Pancreas (tissue), 10 donors: ENCODE measurements around the gene SEMA5A. TPM values are rescaled to one million over a fixed set of nuclear protein-coding genes. Genes with fewer than 3 reads are reported as not detected.

Experiments
- ATAC-seq, 4 donors: fragments of 200-7000 bp; cut with Tn5 transposase; one replicate each; pipeline versions ENCODE4 v1.8.0 to v1.9.1; 2020; ENCODE audit warnings: mild to moderate bottlenecking in 4 of 4, moderate library complexity in 4 of 4
- DNase-seq, 6 donors: peaks; one replicate each; pipeline ENCODE4 v3.0.0-alpha.2; 2020
- FAIRE-seq: peaks from 2 replicates; lab custom pipeline; 2012; peaks lifted over from hg19 to GRCh38; lab: Jason Lieb, UNC
- H3K27ac ChIP-seq, 4 donors: fragments of 200-600 bp; sonication (generic); 1 replicate in 3 of 4; 2 replicates in 1 of 4; pipeline versions ENCODE4 v1.5.0 to v1.8.0; 2020
- H3K27me3 ChIP-seq, 4 donors: fragments of 200-600 bp; one replicate each; pipeline ENCODE4 v1.8.0; 2021
- H3K36me3 ChIP-seq, 3 donors: fragments of 200-600 bp; sonication (generic) in 1 of 3; one replicate each; pipeline versions ENCODE4 v1.5.0 to v1.8.0; 2020 to 2021
- H3K4me1 ChIP-seq, 3 donors: fragments of 200-600 bp; one replicate each; pipeline ENCODE4 v1.8.0; 2021
- H3K4me3 ChIP-seq, 4 donors: fragments of 200-600 bp; sonication (generic) in 2 of 4; one replicate each; pipeline versions ENCODE4 v1.5.0 to v1.8.0; 2020 to 2021
- H3K9me3 ChIP-seq, 4 donors: fragments of 200-600 bp; one replicate each; pipeline ENCODE4 v1.8.0; 2021
- WGBS, 2 donors: extraction: QIAGEN DNeasy Blood & Tissue Kit; methylation state at CpG; one replicate each; pipeline ENCODE4 v1.1.7; 2013; 5-methylcytosine and 5-hydroxymethylcytosine counted together
- intact Hi-C, 3 donors: fragments of 100-400 bp; cut with DNase I; formaldehyde crosslinking; loops; one replicate each; pipeline versions ENCODE4 v1.11.1 to v1.14.2; 2022
- polyA plus RNA-seq, 2 donors: library from polyadenylated mRNA; stranded (reverse); fragments of 200-250 nt; gene quantifications; one replicate each; pipeline ENCODE4 v1.2.3, GENCODE V29; 2013
- total RNA-seq, 6 donors: library from RNA; stranded (reverse); fragmentation: NEBNext Ultra II Directional in 4 of 6; extraction: Animal tissue kit (Norgen Biotek cat#: 25700) in 4 of 6; gene quantifications; one replicate each; pipeline versions ENCODE4 v1.2.1 to v1.2.4, GENCODE V29; 2021 to 2023
- TF ChIP-seq, protein P1 (sequence below), 4 donors: fragments of 200-600 bp; sonication (generic) in 3 of 4; IDR thresholded peaks; one replicate each; pipeline versions ENCODE4 v1.5.0 to v1.8.0; 2021; ENCODE audit warnings: antibody characterized with exemption in 4 of 4
- donor health status: healthy with polysubstance abuse.
- donor health status: DM: no; HTN: no; CAD: no; lungs with moderate emphysema.
- donor health status: DM: no; HTN: no; CAD: no.
- donor health status: control.
- donor health status: control.
- donor health status: Bipolar disorder and iron deficiency.
- donor health status: DM: yes; HTN: yes; CAD: no.
- donor health status: DM: no; HTN: no; CAD: no.
- donor health status: DM: no; HTN: no; CAD: no.
- donor health status: DM: yes; HTN: yes; CAD: no.

Gene SEMA5A
- total and polyA plus RNA-seq, 8 donors: 0.91 to 14.0 (median 6.4) TPM

GRCh38 chr5:9034649-9035048 lies 511.2 kb downstream of the SEMA5A start:
- intact Hi-C loops: no loop called here
- Histone ChIP-seq H3K4me1 (no peaks in the 10 kb centered on the region), H3K4me3 (no peak overlapping the region), H3K27ac (no peak overlapping the region), H3K36me3 (no peaks in the 10 kb centered on the region), H3K9me3 (no peaks in the 10 kb centered on the region), H3K27me3 (no peaks in the 10 kb centered on the region)
- 90 to 95% methylated on average over 1 of the region's 1 CpG for WGBS, 2 donors
- FAIRE-seq (no peak), ATAC-seq (peak in 1 of 4 donors; percentile 45), DNase-seq (no peak)
- TF ChIP-seq, protein P1, sequence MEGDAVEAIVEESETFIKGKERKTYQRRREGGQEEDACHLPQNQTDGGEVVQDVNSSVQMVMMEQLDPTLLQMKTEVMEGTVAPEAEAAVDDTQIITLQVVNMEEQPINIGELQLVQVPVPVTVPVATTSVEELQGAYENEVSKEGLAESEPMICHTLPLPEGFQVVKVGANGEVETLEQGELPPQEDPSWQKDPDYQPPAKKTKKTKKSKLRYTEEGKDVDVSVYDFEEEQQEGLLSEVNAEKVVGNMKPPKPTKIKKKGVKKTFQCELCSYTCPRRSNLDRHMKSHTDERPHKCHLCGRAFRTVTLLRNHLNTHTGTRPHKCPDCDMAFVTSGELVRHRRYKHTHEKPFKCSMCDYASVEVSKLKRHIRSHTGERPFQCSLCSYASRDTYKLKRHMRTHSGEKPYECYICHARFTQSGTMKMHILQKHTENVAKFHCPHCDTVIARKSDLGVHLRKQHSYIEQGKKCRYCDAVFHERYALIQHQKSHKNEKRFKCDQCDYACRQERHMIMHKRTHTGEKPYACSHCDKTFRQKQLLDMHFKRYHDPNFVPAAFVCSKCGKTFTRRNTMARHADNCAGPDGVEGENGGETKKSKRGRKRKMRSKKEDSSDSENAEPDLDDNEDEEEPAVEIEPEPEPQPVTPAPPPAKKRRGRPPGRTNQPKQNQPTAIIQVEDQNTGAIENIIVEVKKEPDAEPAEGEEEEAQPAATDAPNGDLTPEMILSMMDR (IDR thresholded peaks at IDR 0.05): no peak

GRCh38 chr5:9033524-9033923 lies 512.4 kb downstream of the SEMA5A start:
- 73 to 80% methylated on average over 1 of the region's 1 CpG for WGBS, 2 donors
- no peak for DNase-seq
- H3K27me3 ChIP-seq: no peaks in the 10 kb centered on the region
- H3K9me3 ChIP-seq: no peaks in the 10 kb centered on the region
- H3K4me3 ChIP-seq: no peak overlapping the region
- no peak for FAIRE-seq
- no peak for ATAC-seq
- TF ChIP-seq, protein P1 (IDR thresholded peaks at IDR 0.05): no peak
- intact Hi-C loops: no loop called here
- no peaks in the 10 kb centered on the region for H3K4me1 ChIP-seq
- no peaks in the 10 kb centered on the region for H3K36me3 ChIP-seq
- H3K27ac ChIP-seq: no peak overlapping the region

- Histone ChIP-seq H3K27me3 (no peaks in the 10 kb centered on the region), H3K4me3 (no peak overlapping the region), H3K4me1 (no peaks in the 10 kb centered on the region), H3K36me3 (no peaks in the 10 kb centered on the region), H3K27ac (no peak overlapping the region), H3K9me3 (no peaks in the 10 kb centered on the region)
- TF ChIP-seq, protein P1 (IDR thresholded peaks at IDR 0.05): no peak
- intact Hi-C loops: no loop called here
- DNase-seq (no peak), FAIRE-seq (no peak), ATAC-seq (no peak)
Observed at GRCh38 chr5:9025942-9026341, 519.9 kb downstream of the SEMA5A start.

DNA sequence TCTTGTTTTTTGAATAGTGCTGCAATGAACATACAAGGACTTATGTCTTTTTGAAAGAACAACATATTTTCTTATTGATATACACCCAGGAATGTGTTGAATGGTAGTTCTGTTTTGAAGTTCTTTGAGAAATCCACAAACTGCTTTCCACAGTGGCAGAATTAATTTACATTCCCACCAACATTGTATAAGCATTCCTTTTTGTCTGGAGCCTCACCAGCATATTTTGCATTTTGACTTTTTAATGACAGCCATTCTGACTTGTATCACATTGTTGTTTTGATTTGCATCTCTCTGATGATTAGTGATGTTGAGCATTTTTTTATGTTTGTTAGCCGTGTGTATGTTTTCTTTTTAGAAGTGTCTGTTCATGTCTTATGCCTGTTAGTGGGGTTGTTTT lies 524.9 kb downstream of the SEMA5A start:
- Histone ChIP-seq H3K36me3 (no peaks in the 10 kb centered on the region), H3K4me3 (no peak overlapping the region), H3K9me3 (no peaks in the 10 kb centered on the region), H3K27ac (no peak overlapping the region), H3K4me1 (no peaks in the 10 kb centered on the region), H3K27me3 (no peaks in the 10 kb centered on the region)
- FAIRE-seq: no peak
- WGBS, 2 donors: 52 to 76% methylated on average over 1 of the region's 1 CpG
- TF ChIP-seq, protein P1 (IDR thresholded peaks at IDR 0.05): no peak
- no peak for ATAC-seq
- DNase-seq: no peak
- intact Hi-C loops: no loop called here

DNA sequence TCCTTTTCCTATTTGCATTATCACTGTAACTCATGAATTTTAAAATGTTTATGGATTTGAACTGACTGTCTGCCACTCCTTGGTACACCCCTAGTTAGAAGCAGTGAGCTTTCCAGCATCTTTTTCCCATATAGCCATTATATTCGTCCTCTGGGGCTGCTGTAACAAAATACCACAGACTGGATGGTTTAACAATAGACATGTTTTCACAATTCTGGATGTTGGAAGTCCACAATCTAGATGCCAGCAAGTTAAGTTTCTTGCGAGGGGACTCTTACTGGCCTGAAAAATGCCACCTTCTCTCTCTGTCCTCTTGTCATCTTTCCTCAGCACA lies 530.0 kb downstream of the SEMA5A start:
- TF ChIP-seq, protein P1 (IDR thresholded peaks at IDR 0.05): no peak
- no peak overlapping the region for H3K27ac ChIP-seq
- ATAC-seq: no peak
- no peaks in the 10 kb centered on the region for H3K27me3 ChIP-seq
- FAIRE-seq: no peak
- WGBS, 2 donors: 43 to 46% methylated on average over 2 of the region's 2 CpGs
- no peak overlapping the region for H3K4me3 ChIP-seq
- intact Hi-C loops: no loop called here
- no peaks in the 10 kb centered on the region for H3K9me3 ChIP-seq
- no peaks in the 10 kb centered on the region for H3K36me3 ChIP-seq
- no peaks in the 10 kb centered on the region for H3K4me1 ChIP-seq
- DNase-seq: no peak
